SU-DHL-6 (cell line): ENCODE measurements around the gene XKR7.

Experiments
- H2AFZ ChIP-seq: fragments of 200-600 bp; sonication (generic); 2 replicates; pipeline ENCODE4 v1.6.1; 2014; ENCODE audit warnings: low read depth, mild to moderate bottlenecking, moderate library complexity, mixed read lengths, antibody characterized with exemption, low read length; ENCODE audit not compliant: severe bottlenecking
- H3F3A ChIP-seq: fragments of 200-600 bp; shearing (Covaris generic); 2 replicates; pipeline ENCODE4 v1.6.0; 2016; ENCODE audit warnings: antibody characterized with exemption, mild to moderate bottlenecking; ENCODE audit not compliant: insufficient read depth
- H3K27ac ChIP-seq: fragments of 200-600 bp; sonication (generic); 2 replicates; pipeline ENCODE4 v1.5.1; 2016; ENCODE audit warnings: low read depth, mild to moderate bottlenecking, low read length, moderate library complexity, mixed read lengths
- H3K27me3 ChIP-seq: fragments of 200-600 bp; sonication (generic), shearing (Covaris generic); 2 replicates; pipeline ENCODE4 v1.6.0; 2014; ENCODE audit warnings: mild to moderate bottlenecking, low read length
- H3K36me3 ChIP-seq: fragments of 200-600 bp; sonication (generic); 2 replicates; pipeline ENCODE4 v1.6.1; 2014; ENCODE audit warnings: mild to moderate bottlenecking, low read length, mixed read lengths
- H3K4me2 ChIP-seq: fragments of 300-600, 200-600 bp; shearing (Covaris generic), sonication (generic); 2 replicates; pipeline ENCODE4 v1.6.0; 2014; ENCODE audit warnings: low read length, low read depth, mild to moderate bottlenecking; ENCODE audit not compliant: poor library complexity, severe bottlenecking
- H3K4me3 ChIP-seq: fragments of 200-600 bp; sonication (generic); 2 replicates; pipeline ENCODE4 v1.5.1; 2014; ENCODE audit warnings: antibody characterized with exemption, low read length, mild to moderate bottlenecking, mixed read lengths; ENCODE audit not compliant: insufficient read depth, poor library complexity, severe bottlenecking
- H3K79me2 ChIP-seq: fragments of 200-600 bp; sonication (generic); 2 replicates; pipeline ENCODE4 v1.6.1; 2014; ENCODE audit warnings: mild to moderate bottlenecking, low read length, moderate library complexity; ENCODE audit not compliant: insufficient read depth
- H3K9ac ChIP-seq: fragments of 200-600 bp; sonication (generic); 2 replicates; pipeline ENCODE4 v1.7.0; 2014; ENCODE audit warnings: mild to moderate bottlenecking, low read length
- H3K9me2 ChIP-seq: fragments of 200-600 bp; sonication (generic); replicated peaks from 2 replicates; pipeline ENCODE4 v1.6.1; 2014; ENCODE audit warnings: low read length; ENCODE audit not compliant: insufficient read depth
- H3K9me3 ChIP-seq: fragments of 200-600 bp; sonication (generic); 2 replicates; pipeline ENCODE4 v1.6.1; 2014; ENCODE audit warnings: low read length, mixed read lengths; ENCODE audit not compliant: insufficient read depth
- H4K20me1 ChIP-seq: fragments of 200-600 bp; sonication (generic); 2 replicates; pipeline ENCODE4 v1.6.1; 2014; ENCODE audit warnings: low read depth, mild to moderate bottlenecking, antibody characterized with exemption, low read length, moderate library complexity, mixed read lengths
- EZH2phosphoT487 ChIP-seq: fragments of 200-600 bp; sonication (generic), shearing (Covaris generic); conservative IDR thresholded peaks from 2 replicates; pipeline ENCODE4 v1.6.1; 2018; ENCODE audit warnings: mild to moderate bottlenecking, antibody characterized with exemption, low read length, moderate library complexity, mixed read lengths
- TF ChIP-seq, protein P1 (sequence below): fragments of 200-600 bp; sonication (generic); IDR thresholded peaks from one replicate; pipeline ENCODE4 v1.5.1; 2017; ENCODE audit warnings: antibody characterized with exemption, mild to moderate bottlenecking, low read length, moderate library complexity; ENCODE audit not compliant: insufficient read depth, poor library complexity, severe bottlenecking

The XKR7 gene

DNA sequence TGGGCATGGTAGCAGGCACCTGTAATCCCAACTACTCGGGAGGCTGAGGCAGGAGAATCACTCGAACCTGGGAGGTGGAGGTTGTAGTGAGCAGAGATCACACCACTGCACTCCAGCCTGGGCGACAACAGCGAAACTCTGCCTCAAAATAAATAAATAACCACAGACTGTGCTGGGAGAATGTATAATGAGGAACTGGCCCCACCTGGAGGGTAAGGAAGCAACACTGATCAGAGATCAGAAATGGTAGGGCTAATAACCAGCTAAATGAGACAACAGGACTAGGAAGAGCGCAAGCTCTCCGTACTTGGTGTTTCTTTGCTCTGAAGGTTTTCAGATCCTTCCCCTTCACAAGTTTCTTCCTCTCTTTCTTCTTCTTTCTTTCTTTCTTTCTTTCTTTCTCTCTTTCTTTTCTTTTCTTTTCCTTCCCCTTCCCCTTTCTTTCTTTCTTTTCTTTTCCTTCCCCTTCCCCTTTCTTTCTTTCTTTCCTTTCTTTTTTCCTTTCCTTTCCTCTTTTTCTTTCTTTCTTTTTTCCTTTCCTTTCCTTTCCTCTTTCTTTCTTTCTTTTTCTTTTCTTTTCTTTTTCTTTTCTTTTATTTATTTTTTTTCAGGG lies 56.8 kb downstream of the XKR7 start:
- Histone ChIP-seq H3K4me2 (no peak overlapping the region), H3K9me2 (no peaks in the 10 kb centered on the region), H3F3A (peaks cover 2% of the 10 kb centered on the region; the same call in 1 of the 2 replicates), H3K36me3 (no peaks in the 10 kb centered on the region), H4K20me1 (no peaks in the 10 kb centered on the region), H2AFZ (no peak overlapping the region), H3K27ac (no peak overlapping the region), H3K27me3 (no peaks in the 10 kb centered on the region), H3K9me3 (no peaks in the 10 kb centered on the region), H3K4me3 (no peak overlapping the region), H3K9ac (no peak overlapping the region), H3K79me2 (no peaks in the 10 kb centered on the region)
- TF ChIP-seq, protein P1, sequence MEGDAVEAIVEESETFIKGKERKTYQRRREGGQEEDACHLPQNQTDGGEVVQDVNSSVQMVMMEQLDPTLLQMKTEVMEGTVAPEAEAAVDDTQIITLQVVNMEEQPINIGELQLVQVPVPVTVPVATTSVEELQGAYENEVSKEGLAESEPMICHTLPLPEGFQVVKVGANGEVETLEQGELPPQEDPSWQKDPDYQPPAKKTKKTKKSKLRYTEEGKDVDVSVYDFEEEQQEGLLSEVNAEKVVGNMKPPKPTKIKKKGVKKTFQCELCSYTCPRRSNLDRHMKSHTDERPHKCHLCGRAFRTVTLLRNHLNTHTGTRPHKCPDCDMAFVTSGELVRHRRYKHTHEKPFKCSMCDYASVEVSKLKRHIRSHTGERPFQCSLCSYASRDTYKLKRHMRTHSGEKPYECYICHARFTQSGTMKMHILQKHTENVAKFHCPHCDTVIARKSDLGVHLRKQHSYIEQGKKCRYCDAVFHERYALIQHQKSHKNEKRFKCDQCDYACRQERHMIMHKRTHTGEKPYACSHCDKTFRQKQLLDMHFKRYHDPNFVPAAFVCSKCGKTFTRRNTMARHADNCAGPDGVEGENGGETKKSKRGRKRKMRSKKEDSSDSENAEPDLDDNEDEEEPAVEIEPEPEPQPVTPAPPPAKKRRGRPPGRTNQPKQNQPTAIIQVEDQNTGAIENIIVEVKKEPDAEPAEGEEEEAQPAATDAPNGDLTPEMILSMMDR = no peak
- no peak for TF ChIP-seq EZH2phosphoT487

DNA sequence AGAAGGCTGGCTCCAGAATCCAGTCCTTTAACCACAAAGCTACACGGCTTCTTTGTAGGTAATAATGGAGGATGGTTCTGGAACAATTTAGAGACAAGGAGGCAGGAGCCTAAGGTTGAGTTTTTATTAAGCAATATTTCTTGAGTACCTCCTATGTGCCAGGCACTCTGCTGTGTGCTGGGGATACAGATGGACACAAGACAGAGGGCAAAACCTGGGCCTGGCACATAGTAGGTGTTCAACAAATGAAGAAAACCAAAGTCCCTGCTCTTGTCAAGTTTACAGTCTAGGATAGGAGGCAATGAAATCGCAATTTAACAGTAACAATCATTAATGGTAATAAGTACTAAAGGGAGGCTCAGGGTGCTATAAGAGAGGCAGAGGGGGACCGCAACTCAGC lies 59.7 kb downstream of the XKR7 start:
- H3K27ac ChIP-seq = no peak overlapping the region

DNA sequence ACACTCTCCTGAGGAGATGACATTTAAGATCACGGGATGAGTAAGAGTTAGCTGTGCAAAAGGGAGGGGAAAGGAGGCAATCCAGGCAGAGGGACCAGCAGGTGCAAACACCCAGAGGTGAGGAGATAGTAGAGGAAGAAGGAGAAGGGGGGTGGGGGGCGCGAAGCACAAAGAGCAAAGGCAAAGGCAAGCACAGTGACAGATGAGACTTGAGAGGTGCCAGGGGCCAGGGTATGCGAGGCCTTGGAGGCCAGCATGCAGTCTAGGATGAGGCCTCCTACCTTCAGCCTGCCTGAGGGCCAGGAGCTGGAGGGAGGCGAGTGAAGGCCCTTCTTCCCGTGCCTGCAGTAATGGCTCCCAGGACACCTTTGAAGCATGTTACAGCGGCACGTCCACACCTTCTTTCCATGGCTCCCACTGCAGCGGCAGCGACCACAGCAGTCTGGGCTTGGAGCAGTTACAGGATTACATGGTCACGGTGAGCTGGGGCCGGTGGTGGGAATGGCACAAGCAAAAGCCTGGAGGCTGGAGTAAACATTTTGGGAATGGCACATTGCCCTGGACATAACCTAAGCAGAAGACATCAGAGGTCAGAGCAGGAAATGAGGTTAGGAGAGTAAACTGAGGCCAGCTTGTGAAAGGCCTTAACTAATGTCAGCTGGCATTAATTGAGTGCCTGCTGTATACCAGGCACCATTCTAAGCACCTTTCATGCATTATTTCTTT lies 60.9 kb downstream of the XKR7 start:
- no peaks in the 10 kb centered on the region for H4K20me1 ChIP-seq
- H3K27me3 ChIP-seq = no peaks in the 10 kb centered on the region
- H3K9ac ChIP-seq = no peak overlapping the region
- no peak overlapping the region for H3K4me2 ChIP-seq
- H3K27ac ChIP-seq = no peak overlapping the region
- no peaks in the 10 kb centered on the region for H3K9me2 ChIP-seq
- no peaks in the 10 kb centered on the region for H3K36me3 ChIP-seq
- TF ChIP-seq, protein P1 = no peak
- TF ChIP-seq EZH2phosphoT487 = no peak
- H3K79me2 ChIP-seq = no peaks in the 10 kb centered on the region
- no peak overlapping the region for H3K4me3 ChIP-seq
- H3F3A ChIP-seq = peaks cover 11% of the 10 kb centered on the region
- H3K9me3 ChIP-seq = no peaks in the 10 kb centered on the region
- H2AFZ ChIP-seq = no peak overlapping the region

More for the DNA sequence above, 59.7 kb downstream of the XKR7 start:
- Histone ChIP-seq H3K9me2 (no peaks in the 10 kb centered on the region), H3K4me3 (no peak overlapping the region), H3K9ac (no peak overlapping the region), H3K4me2 (no peak overlapping the region), H3K27me3 (no peaks in the 10 kb centered on the region), H2AFZ (no peak overlapping the region), H3F3A (peaks cover 4% of the 10 kb centered on the region; the same call in 1 of the 2 replicates), H3K9me3 (no peaks in the 10 kb centered on the region), H4K20me1 (no peaks in the 10 kb centered on the region), H3K36me3 (no peaks in the 10 kb centered on the region), H3K79me2 (no peaks in the 10 kb centered on the region)
- TF ChIP-seq, protein P1 = no peak
- TF ChIP-seq EZH2phosphoT487 = no peak
